GM23338 (cell line): ENCODE measurements around the gene GOLGA8Q.
"Not testable (repeated sequence)": the region's sequence is repeated elsewhere in the genome, so short reads cannot be mapped to it uniquely, and the experiment has no call there.

Experiments used
- CTCF ChIP-seq, 2 experiments: fragments of 200-600 bp in 1 of 2; sonication (generic) in 1 of 2; conservative IDR thresholded peaks; 2 replicates each; pipeline versions ENCODE4 v1.5.1 to v1.6.1; 2016 to 2017; ENCODE audit warnings: antibody characterized with exemption in 2 of 2, low read depth in 2 of 2, mild to moderate bottlenecking in 2 of 2, moderate library complexity in 1 of 2
- POLR2AphosphoS5 ChIP-seq: IDR thresholded peaks from 2 replicates; pipeline ENCODE4 v1.6.1; 2016; ENCODE audit warnings: antibody characterized with exemption, low read depth

- peak; percentile 30 to 66 for TF ChIP-seq CTCF (conservative IDR thresholded peaks at IDR 0.05; ENCODE audit: low read depth in 2 of 2)
- TF ChIP-seq POLR2AphosphoS5 = not testable (repeated sequence)
Observed at GRCh38 chr15:30566949-30567348, 15.1 kb downstream of the GOLGA8Q start.
